Tibial nerve (tissue), 4 donors: Measurements from ENCODE around the gene CDX1.

ENCODE experiments used
- EP300 ChIP-seq, 2 donors: sonication (generic); formaldehyde crosslinking; IDR thresholded peaks; one replicate each; pipeline ENCODE4 v1.6.1; 2017; ENCODE audit warnings: antibody characterized with exemption in 2 of 2, mild to moderate bottlenecking in 1 of 2
- POLR2A ChIP-seq, 2 donors: fragments of 450-650 bp; IDR thresholded peaks; one replicate each; pipeline ENCODE4 v1.6.1; 2017; ENCODE audit warnings: antibody characterized with exemption in 2 of 2, mild to moderate bottlenecking in 2 of 2, moderate library complexity in 2 of 2
- TF ChIP-seq, protein P1 (sequence below), 5 experiments: fragments of 200-600 bp in 3 of 5; fragments of 450-650 bp in 2 of 5; sonication (generic) in 3 of 5; IDR thresholded peaks; one replicate each; pipeline ENCODE4 v1.5.1; 2016 to 2019; ENCODE audit warnings: antibody characterized with exemption in 5 of 5, mild to moderate bottlenecking in 3 of 5, moderate library complexity in 2 of 5

DNA sequence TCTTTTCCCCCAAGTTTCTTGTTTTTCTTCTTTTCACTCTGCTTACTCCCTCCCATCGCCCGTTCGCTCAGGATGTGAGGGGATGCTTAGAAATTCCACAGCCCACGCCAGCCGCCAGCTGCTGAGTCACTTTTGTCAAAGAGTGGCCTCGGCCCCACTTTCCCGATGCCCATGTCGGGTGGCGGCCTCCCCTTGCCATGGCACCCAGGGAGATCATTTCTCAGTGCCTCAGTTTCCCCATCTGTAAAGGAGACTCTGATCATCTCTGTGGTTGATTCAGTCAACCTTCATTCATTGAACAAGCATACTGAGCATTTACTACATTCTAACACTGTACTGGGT is 10.6 kb upstream of the CDX1 start:
- TF ChIP-seq, protein P1, sequence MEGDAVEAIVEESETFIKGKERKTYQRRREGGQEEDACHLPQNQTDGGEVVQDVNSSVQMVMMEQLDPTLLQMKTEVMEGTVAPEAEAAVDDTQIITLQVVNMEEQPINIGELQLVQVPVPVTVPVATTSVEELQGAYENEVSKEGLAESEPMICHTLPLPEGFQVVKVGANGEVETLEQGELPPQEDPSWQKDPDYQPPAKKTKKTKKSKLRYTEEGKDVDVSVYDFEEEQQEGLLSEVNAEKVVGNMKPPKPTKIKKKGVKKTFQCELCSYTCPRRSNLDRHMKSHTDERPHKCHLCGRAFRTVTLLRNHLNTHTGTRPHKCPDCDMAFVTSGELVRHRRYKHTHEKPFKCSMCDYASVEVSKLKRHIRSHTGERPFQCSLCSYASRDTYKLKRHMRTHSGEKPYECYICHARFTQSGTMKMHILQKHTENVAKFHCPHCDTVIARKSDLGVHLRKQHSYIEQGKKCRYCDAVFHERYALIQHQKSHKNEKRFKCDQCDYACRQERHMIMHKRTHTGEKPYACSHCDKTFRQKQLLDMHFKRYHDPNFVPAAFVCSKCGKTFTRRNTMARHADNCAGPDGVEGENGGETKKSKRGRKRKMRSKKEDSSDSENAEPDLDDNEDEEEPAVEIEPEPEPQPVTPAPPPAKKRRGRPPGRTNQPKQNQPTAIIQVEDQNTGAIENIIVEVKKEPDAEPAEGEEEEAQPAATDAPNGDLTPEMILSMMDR (IDR thresholded peaks at IDR 0.05), result no peak
- no peak for TF ChIP-seq POLR2A (IDR thresholded peaks at IDR 0.05)
- TF ChIP-seq EP300 (IDR thresholded peaks at IDR 0.05), result peak in 1 of 2 donors; percentile 39
